GM18861 (cell line): ENCODE measurements around the gene MAGEB3.
"Not testable (repeated sequence)": the region's sequence is repeated elsewhere in the genome, so short reads cannot be mapped to it uniquely, and the experiment has no call there.

Source experiments
- ATAC-seq: cut with Tn5 transposase; IDR thresholded peaks from one replicate; pipeline ENCODE4 v1.9.1; 2021; ENCODE audit not compliant: unreplicated experiment

Gene MAGEB3

GRCh38 chrX:30230395-30230794 lies at the start of gene MAGEB3:
Gene MAGEB3, plus strand, starts transcription at chrX:30230657. Its CDS starts 5,268 bp downstream, at chrX:30235925.
- ATAC-seq = no peak

- no peak for ATAC-seq
Observed at GRCh38 chrX:30181353-30181752, 49.1 kb upstream of the MAGEB3 start.

- ATAC-seq = no peak
Observed at GRCh38 chrX:30183554-30183953, 46.9 kb upstream of the MAGEB3 start.

GRCh38 chrX:30190426-30190825 lies 40.0 kb upstream of the MAGEB3 start:
- no peak for ATAC-seq

GRCh38 chrX:30193910-30194309 lies 36.5 kb upstream of the MAGEB3 start:
- ATAC-seq = not testable (repeated sequence)

GRCh38 chrX:30196322-30196721 lies 34.1 kb upstream of the MAGEB3 start:
- ATAC-seq = no peak

GRCh38 chrX:30212172-30212571 lies 18.3 kb upstream of the MAGEB3 start:
- no peak for ATAC-seq

- no peak for ATAC-seq
Observed at GRCh38 chrX:30215357-30215843, 15.1 kb upstream of the MAGEB3 start, which contains the start of gene MAGEB2. Gene MAGEB2, plus strand, starts transcription at chrX:30215563. Its CDS starts 3,018 bp downstream, at chrX:30218581.

GRCh38 chrX:30217465-30217864 lies 13.0 kb upstream of the MAGEB3 start:
- no peak for ATAC-seq

GRCh38 chrX:30219372-30219771 lies 11.1 kb upstream of the MAGEB3 start:
- ATAC-seq = no peak

GRCh38 chrX:30220661-30221060 lies 9.8 kb upstream of the MAGEB3 start:
- no peak for ATAC-seq

GRCh38 chrX:30224536-30224935 lies 5.9 kb upstream of the MAGEB3 start:
- ATAC-seq = no peak

GRCh38 chrX:30228526-30228925 lies 1.9 kb upstream of the MAGEB3 start:
- no peak for ATAC-seq

- ATAC-seq = no peak
Observed at GRCh38 chrX:30241724-30242415, 11.4 kb downstream of the MAGEB3 start, which contains the start of gene MAGEB4. Gene MAGEB4, plus strand, starts transcription at chrX:30242000. Its CDS starts 136 bp downstream, at chrX:30242136.

GRCh38 chrX:30246769-30247489 lies 16.5 kb downstream of the MAGEB3 start, which contains the start of gene MAGEB1:
Gene MAGEB1, plus strand, starts transcription at chrX:30247146. Its CDS starts 3,348 bp downstream, at chrX:30250494.
- ATAC-seq = no peak

GRCh38 chrX:30248854-30249253 lies 18.4 kb downstream of the MAGEB3 start:
- peak; percentile 81 for ATAC-seq

GRCh38 chrX:30253257-30253656 lies 22.8 kb downstream of the MAGEB3 start:
- peak; percentile 53 for ATAC-seq

- no peak for ATAC-seq
Observed at GRCh38 chrX:30259927-30260326, 29.5 kb downstream of the MAGEB3 start.

- ATAC-seq = no peak
Observed at GRCh38 chrX:30261012-30261411, 30.6 kb downstream of the MAGEB3 start.

GRCh38 chrX:30262763-30263162 lies 32.3 kb downstream of the MAGEB3 start:
- ATAC-seq = no peak

GRCh38 chrX:30270639-30271038 lies 40.2 kb downstream of the MAGEB3 start:
- ATAC-seq = no peak

GRCh38 chrX:30275498-30275897 lies 45.0 kb downstream of the MAGEB3 start:
- no peak for ATAC-seq
